Esophagus mucosa (tissue), 1 donor: Measurements from ENCODE around the gene SLC29A3. TPM values are rescaled to one million over a fixed set of nuclear protein-coding genes. Genes with fewer than 3 reads are reported as not detected.
"Not testable (repeated sequence)": the region's sequence is repeated elsewhere in the genome, so short reads cannot be mapped to it uniquely, and the experiment has no call there.

ENCODE experiments used
- ATAC-seq: fragments of 200-7000 bp; cut with Tn5 transposase; one replicate; pipeline ENCODE4 v1.9.1; 2020
- total RNA-seq: library from RNA; stranded (reverse); gene quantifications from one replicate; pipeline ENCODE4 v1.2.4, GENCODE V29; 2023
- donor health status: DM: yes; HTN: yes; CAD: no.

Gene SLC29A3
- total RNA-seq, 1 donor from 2014 or later: 0.92 TPM

- no peak for ATAC-seq
Measured at GRCh38 chr10:71347587-71348395, 28.7 kb downstream of the SLC29A3 start.

DNA sequence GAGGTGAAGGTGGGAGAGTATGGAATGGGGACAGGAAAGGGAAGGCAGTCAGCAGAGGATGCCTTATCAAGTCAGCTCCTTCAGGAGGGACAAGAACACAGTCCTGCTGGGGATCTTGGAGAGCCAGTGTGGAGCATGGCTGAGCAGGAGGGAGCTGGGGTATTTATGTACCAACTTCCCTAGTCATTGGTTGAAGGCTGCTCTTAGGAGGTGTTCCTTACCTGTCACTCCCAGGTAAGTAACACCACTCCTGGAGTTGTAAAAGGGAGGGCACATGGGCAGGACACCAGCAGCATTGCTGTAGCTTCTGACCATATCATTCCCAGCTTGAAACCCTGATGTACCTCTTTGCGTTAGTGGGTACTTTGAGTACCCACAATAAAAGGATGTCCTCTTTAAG is 29.8 kb downstream of the SLC29A3 start:
- no peak for ATAC-seq

- ATAC-seq: peak; percentile 25
Measured at GRCh38 chr10:71349406-71349805, 30.3 kb downstream of the SLC29A3 start.

DNA sequence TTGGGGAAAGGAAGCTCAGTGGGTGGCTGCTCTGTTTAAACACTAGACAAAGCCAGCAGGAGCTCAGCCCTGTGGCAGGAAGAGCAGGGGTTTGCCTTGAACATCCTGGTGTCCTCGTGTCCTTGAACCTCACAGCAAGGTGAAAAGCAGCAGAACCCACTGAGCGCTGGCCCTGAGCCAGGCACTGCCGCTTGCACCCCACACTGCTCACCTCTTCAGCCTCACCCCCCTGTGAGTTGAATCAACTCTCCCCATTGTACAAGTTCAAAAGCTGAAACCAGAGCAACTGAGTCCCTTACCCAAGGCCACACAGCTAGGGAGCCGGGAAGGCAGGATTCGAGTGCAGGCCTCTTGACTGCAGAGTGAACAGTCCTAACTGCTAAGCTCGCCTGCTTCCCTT is 32.0 kb downstream of the SLC29A3 start:
- ATAC-seq: no peak

GRCh38 chr10:71351628-71352319 is 32.7 kb downstream of the SLC29A3 start:
- ATAC-seq: peak; percentile 55

DNA sequence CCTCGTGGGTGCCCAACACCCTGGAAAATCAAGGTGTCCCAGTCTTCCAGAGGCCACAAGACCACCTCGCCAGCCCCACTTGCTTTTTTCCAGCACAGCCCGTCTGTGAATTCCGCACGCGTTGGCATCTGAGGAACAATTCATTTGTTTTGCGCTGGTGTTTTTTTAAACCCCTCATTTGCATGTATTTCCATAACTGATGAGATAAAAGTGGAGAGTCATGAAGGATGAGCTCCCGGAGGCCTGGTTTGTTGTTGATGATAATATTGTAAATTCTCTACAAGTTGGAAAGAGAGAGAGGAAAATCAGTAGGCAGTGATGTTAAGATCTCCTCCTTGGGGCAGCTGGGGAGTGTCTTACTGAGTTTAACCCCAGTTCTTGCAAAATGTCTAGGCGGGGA is 34.6 kb downstream of the SLC29A3 start:
- no peak for ATAC-seq

GRCh38 chr10:71354776-71355175 is 35.7 kb downstream of the SLC29A3 start:
- no peak for ATAC-seq

DNA sequence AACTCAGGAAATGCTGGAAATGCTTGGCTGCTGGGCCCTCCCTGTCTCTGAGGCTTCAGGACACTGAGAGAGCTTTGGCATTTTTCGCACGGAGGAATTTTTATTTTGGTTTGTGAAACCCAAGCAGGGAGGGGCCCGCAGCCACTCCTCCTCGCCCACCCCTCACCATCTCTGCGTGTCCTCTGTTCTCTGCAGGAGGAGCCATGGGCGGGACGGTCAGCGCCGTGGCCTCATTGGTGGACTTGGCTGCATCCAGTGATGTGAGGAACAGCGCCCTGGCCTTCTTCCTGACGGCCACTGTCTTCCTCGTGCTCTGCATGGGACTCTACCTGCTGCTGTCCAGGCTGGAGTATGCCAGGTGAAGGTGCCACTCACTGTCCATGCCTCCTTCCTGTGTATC is 36.8 kb downstream of the SLC29A3 start:
- no peak for ATAC-seq

DNA sequence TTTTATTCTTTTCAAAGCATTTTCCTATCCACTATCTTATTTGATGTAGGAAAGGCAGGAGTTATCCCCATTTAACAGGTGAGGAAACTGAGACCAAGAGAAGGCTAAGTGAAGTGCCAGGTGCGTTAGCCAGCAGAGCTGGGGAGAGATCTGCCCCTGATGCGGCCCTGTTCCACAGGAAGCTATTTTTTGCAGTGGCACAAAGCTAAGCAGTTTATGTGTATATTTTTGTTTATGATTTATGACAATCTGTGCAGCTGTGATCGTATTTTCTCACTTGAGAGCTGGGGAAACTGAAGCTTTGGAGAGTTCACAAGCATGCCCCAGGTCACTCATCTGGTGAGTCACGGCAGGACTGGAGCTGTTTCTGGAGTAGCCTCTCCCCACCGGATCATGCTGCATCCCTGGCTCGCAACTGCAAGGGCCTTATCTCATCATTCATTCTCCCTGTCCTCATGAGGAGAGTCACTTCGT is 38.8 kb downstream of the SLC29A3 start:
- no peak for ATAC-seq

- ATAC-seq: no peak
Measured at GRCh38 chr10:71358277-71358676, 39.2 kb downstream of the SLC29A3 start.

DNA sequence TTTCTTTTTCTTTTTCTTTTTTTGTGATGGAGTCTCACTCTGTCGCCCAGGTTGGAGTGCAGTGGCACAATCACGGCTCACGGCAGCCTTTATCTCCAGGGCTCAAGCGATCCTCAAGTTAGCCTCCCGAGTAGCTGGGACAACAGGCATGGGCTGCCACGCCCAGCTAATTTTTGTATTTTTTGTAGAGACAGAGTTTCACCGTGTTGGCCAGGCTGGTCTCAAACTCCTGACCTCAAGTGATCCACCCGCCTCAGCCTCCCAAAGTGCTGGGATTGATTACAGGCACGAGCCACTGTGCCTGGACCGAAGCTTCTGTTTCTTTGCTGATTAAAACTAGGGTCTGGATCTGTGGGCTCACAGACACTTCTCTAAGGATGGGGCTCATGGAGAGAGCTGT is 39.8 kb downstream of the SLC29A3 start:
- ATAC-seq: not testable (repeated sequence)

DNA sequence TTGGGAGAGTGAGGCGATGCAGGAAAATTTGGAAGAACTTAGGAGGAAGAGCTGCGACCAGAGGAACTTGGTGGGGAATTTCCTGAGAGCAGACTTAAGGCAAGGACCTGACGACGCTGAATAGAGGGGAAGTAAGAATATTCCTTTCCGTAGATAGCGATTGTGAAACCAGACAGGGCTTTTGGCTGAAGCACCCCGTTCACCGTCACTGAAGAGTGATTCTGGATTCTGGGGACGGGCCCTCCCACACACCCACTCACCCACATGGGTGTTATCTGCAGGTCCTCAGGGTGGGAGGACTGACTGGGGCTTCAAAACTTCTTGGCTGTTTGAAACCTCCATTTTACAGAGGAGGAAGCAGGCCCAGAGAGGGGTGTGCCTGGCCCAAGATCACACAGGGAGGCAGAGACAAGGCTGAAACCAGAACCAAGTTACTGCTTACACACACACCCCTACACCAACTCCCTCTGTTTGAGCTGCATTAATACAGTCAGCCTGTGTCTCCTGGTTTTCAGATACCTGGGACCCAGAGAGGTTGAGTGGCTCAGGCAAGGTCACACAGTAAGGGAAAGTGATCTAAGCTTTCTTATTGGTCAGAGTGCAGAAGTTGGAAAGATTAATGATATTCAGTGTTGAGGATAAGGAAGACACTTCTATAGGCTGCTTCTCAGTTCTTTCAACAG is 40.4 kb downstream of the SLC29A3 start:
- ATAC-seq: no peak

DNA sequence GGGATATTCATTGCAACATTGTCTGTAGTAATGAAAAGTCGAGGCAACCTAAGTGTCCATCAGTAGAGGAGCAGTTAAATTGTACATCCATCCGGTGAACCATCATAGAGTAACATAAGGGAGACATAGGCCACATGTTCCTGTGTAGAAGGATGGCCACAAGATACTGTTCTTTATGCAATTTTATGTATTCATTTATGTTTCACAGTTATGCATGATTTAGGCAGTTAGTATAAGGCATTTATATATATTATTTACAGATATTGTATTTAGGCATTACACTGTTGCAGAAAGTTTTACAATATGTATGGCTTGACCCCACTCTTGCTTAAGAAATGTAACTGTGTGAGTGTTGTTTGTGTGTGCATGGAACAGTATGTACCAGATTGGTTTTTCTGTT is 41.7 kb downstream of the SLC29A3 start:
- no peak for ATAC-seq

GRCh38 chr10:71361581-71361980 is 42.5 kb downstream of the SLC29A3 start:
- ATAC-seq: no peak

DNA sequence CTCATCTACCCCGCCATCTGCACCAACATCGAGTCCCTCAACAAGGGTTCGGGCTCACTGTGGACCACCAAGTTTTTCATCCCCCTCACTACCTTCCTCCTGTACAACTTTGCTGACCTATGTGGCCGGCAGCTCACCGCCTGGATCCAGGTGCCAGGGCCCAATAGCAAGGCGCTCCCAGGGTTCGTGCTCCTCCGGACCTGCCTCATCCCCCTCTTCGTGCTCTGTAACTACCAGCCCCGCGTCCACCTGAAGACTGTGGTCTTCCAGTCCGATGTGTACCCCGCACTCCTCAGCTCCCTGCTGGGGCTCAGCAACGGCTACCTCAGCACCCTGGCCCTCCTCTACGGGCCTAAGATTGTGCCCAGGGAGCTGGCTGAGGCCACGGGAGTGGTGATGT is 43.1 kb downstream of the SLC29A3 start:
- ATAC-seq: no peak

GRCh38 chr10:71363936-71364335 is 44.9 kb downstream of the SLC29A3 start:
- ATAC-seq: no peak

- no peak for ATAC-seq
Measured at GRCh38 chr10:71365366-71365765, 46.3 kb downstream of the SLC29A3 start.

DNA sequence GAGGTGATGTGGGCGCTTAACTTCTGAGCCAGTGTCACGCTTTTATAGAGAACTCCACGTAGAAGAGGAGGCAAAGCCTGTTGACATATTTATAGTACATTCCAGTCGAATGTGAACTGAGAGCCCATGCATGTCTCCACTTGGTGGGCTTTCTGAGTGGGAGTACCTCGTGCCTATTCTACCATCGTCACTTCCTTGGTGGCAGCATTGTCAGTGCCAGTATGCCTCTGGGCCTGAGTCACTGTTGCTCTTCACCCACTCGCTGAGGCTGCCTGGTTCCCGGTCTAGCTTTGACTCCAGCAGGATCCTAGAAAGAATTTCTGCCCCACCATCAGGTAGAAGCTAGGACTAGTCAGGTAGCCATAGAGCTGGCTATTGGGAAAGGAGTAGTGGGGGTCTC is 47.6 kb downstream of the SLC29A3 start:
- ATAC-seq: no peak

DNA sequence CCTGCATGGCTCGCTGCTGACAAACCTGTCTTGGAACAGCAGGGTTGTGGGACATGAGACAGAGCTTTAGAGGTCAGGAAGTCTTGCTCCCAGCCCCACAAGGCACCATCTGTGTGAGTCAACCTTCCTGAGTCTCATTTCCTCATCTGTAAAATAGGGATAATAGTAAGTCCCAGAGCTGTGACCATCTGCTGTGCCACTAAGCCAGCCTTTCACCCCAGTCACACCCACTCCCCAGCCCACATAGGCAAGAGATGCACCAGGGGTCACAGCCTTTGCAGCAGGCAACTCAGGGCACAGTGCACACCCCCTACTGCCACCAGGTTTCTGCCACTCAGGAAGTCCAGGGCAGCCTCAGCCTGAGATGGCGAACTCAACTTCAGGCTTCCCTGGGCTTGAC is 48.2 kb downstream of the SLC29A3 start:
- ATAC-seq: peak; percentile 49

GRCh38 chr10:71368176-71368575 is 49.1 kb downstream of the SLC29A3 start:
- ATAC-seq: no peak

DNA sequence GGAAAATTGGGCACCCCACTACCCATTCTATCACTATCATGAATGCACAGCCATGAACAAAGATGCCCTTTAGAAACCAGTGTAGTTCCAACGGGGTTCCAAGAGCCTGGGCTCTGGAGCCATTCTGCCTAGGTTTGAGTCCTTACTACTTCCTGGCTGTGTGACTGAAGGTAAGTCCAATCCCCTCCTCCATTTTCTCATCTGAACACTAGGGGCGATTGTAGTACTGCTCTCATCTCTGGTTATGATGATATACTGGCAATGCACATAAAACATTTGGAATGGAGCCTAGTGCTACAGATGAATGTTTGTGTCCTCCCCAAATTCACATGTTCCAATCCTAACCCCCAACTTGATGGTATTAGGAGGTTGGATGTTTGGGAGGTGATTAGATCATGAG is 49.6 kb downstream of the SLC29A3 start:
- no peak for ATAC-seq

GRCh38 chr10:71369602-71370001 is 50.5 kb downstream of the SLC29A3 start:
- no peak for ATAC-seq

- ATAC-seq: no peak
Measured at GRCh38 chr10:71370031-71370430, 51.0 kb downstream of the SLC29A3 start.
